Loucy (cell line): ENCODE results near the gene SLC22A23.

Experiments
- CTCF ChIP-seq: fragments of 200-600 bp; sonication (generic); conservative IDR thresholded peaks from 2 replicates; pipeline ENCODE4 v1.5.1; 2014; ENCODE audit warnings: mild to moderate bottlenecking, antibody characterized with exemption, low read length
- EZH2phosphoT487 ChIP-seq: fragments of 200-600 bp; IDR thresholded peaks from 2 replicates; pipeline ENCODE4 v1.6.1; 2018; ENCODE audit warnings: antibody characterized with exemption, mild to moderate bottlenecking, moderate library complexity, borderline replicate concordance

GRCh38 chr6:3286641-3287171 is 170.1 kb downstream of the SLC22A23 start:
- TF ChIP-seq CTCF (no peak), EZH2phosphoT487 (no peak)
